ENCODE measurements around the gene STK11. TPM values are rescaled to one million over a fixed set of nuclear protein-coding genes. Genes with fewer than 3 reads are reported as not detected.

The STK11 gene
- polyA plus RNA-seq, 1 donor from 2014 or later, result 51.6 TPM

DNA sequence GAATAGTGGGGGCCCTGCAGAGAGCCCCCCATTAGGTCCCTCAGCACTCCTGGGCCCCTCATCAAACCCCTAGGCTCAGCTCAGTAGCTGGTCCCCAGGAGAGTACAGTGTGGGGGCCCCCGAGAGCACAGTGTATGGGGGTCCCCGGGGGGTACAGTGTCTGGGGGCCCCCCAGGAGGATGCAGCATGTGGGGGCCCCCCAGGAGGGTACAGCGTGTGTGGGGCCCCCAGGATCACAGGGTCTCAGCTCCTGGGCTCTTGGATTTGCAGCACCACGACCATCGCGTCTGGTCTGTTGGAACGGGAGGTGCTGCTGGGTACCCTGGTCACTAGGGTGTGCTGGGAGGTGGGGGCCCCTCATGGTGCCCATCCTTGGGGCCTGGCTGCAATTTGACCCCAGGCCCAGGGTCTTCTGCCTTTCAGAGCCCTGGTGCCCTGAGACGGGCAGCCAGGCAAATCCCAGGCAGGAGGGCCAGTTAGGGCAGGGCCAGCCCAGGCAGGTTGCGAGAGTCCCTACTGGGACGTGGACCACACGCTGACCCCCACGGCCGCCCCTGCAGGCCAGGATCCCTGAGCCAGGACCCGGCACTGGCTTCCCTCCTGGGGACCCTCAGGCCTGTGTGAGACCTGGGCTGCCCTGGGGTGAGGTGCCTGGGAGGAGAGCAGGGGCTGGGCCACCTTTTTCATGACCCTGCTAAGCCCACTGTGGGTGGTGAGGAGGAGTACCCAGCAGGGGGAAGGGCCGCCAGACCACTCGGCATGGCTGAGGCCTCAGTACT lies 18.7 kb downstream of the STK11 start:
- no peak overlapping the region for H3K4me2 ChIP-seq (ENCODE audit: low read length)
- H3F3A ChIP-seq (ENCODE audit: insufficient read depth, low read length, poor library complexity, severe bottlenecking), result no peaks in the 10 kb centered on the region
- H4K20me1 ChIP-seq (ENCODE audit: insufficient read depth), result no peaks in the 10 kb centered on the region
- H3K9me2 ChIP-seq (ENCODE audit: insufficient read depth, low read length), result no peaks in the 10 kb centered on the region
- no peak overlapping the region for H3K27ac ChIP-seq (ENCODE audit: low read length)
- H3K9ac ChIP-seq (ENCODE audit: low read length), result no peak overlapping the region
- no peak overlapping the region for H2AFZ ChIP-seq (ENCODE audit: low read depth, low read length)
- no peaks in the 10 kb centered on the region for H3K27me3 ChIP-seq (ENCODE audit: insufficient read depth, low read depth, low read length)
- H3K4me3 ChIP-seq (ENCODE audit: low read length), result no peak overlapping the region
- no peaks in the 10 kb centered on the region for H3K9me3 ChIP-seq (ENCODE audit: low read length)
- no peaks in the 10 kb centered on the region for H3K36me3 ChIP-seq (ENCODE audit: insufficient read depth, low read length)
- no peaks in the 10 kb centered on the region for H3K79me2 ChIP-seq (replicated peaks; ENCODE audit: insufficient read depth, low read length)
- TF ChIP-seq EP300 (conservative IDR thresholded peaks at IDR 0.05; ENCODE audit: poor library complexity, severe bottlenecking) (no peak), MXI1 (conservative IDR thresholded peaks at IDR 0.05; ENCODE audit: poor library complexity, severe bottlenecking) (no peak), TAF1 (IDR thresholded peaks at IDR 0.05; ENCODE audit: low read depth) (no peak), POLR2AphosphoS5 (IDR thresholded peaks at IDR 0.05) (no peak), RAD21 (conservative IDR thresholded peaks at IDR 0.05) (no peak)
- TF ChIP-seq, protein P1, sequence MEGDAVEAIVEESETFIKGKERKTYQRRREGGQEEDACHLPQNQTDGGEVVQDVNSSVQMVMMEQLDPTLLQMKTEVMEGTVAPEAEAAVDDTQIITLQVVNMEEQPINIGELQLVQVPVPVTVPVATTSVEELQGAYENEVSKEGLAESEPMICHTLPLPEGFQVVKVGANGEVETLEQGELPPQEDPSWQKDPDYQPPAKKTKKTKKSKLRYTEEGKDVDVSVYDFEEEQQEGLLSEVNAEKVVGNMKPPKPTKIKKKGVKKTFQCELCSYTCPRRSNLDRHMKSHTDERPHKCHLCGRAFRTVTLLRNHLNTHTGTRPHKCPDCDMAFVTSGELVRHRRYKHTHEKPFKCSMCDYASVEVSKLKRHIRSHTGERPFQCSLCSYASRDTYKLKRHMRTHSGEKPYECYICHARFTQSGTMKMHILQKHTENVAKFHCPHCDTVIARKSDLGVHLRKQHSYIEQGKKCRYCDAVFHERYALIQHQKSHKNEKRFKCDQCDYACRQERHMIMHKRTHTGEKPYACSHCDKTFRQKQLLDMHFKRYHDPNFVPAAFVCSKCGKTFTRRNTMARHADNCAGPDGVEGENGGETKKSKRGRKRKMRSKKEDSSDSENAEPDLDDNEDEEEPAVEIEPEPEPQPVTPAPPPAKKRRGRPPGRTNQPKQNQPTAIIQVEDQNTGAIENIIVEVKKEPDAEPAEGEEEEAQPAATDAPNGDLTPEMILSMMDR (IDR thresholded peaks at IDR 0.05; ENCODE audit: poor library complexity, severe bottlenecking), result no peak
- TF ChIP-seq, protein P2, sequence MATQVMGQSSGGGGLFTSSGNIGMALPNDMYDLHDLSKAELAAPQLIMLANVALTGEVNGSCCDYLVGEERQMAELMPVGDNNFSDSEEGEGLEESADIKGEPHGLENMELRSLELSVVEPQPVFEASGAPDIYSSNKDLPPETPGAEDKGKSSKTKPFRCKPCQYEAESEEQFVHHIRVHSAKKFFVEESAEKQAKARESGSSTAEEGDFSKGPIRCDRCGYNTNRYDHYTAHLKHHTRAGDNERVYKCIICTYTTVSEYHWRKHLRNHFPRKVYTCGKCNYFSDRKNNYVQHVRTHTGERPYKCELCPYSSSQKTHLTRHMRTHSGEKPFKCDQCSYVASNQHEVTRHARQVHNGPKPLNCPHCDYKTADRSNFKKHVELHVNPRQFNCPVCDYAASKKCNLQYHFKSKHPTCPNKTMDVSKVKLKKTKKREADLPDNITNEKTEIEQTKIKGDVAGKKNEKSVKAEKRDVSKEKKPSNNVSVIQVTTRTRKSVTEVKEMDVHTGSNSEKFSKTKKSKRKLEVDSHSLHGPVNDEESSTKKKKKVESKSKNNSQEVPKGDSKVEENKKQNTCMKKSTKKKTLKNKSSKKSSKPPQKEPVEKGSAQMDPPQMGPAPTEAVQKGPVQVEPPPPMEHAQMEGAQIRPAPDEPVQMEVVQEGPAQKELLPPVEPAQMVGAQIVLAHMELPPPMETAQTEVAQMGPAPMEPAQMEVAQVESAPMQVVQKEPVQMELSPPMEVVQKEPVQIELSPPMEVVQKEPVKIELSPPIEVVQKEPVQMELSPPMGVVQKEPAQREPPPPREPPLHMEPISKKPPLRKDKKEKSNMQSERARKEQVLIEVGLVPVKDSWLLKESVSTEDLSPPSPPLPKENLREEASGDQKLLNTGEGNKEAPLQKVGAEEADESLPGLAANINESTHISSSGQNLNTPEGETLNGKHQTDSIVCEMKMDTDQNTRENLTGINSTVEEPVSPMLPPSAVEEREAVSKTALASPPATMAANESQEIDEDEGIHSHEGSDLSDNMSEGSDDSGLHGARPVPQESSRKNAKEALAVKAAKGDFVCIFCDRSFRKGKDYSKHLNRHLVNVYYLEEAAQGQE (IDR thresholded peaks at IDR 0.05; ENCODE audit: borderline replicate concordance), result no peak

DNA sequence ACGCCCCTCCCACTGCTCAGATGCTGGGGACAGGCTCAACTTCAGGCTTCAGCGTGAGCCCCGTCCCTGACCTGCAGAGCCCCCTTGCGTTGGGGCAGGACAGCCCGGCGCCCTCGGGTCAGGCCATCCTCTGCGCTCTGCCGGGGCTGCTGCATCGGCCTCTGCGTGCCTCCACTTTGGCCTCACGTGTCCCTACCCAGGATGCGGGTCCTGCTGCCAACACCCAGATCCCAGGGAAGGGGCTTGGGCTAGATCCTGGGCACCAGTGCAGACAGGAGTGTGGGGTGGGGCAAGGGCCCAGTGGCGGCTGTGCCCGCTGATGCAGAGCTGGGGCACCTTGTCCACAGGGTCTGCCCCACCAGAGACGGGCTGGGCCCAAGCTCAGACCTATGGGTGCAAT lies 19.3 kb downstream of the STK11 start:
- Histone ChIP-seq H3F3A (ENCODE audit: insufficient read depth, low read length, poor library complexity, severe bottlenecking) (no peaks in the 10 kb centered on the region), H2AFZ (ENCODE audit: low read depth, low read length) (no peak overlapping the region), H3K79me2 (replicated peaks; ENCODE audit: insufficient read depth, low read length) (no peaks in the 10 kb centered on the region), H3K9ac (ENCODE audit: low read length) (no peak overlapping the region), H3K27ac (ENCODE audit: low read length) (no peak overlapping the region), H3K27me3 (ENCODE audit: insufficient read depth, low read depth, low read length) (no peaks in the 10 kb centered on the region), H4K20me1 (ENCODE audit: insufficient read depth) (no peaks in the 10 kb centered on the region), H3K9me3 (ENCODE audit: low read length) (no peaks in the 10 kb centered on the region), H3K36me3 (ENCODE audit: insufficient read depth, low read length) (no peaks in the 10 kb centered on the region), H3K4me2 (ENCODE audit: low read length) (no peak overlapping the region), H3K9me2 (ENCODE audit: insufficient read depth, low read length) (no peaks in the 10 kb centered on the region), H3K4me3 (ENCODE audit: low read length) (no peak overlapping the region)
- TF ChIP-seq EP300 (conservative IDR thresholded peaks at IDR 0.05; ENCODE audit: poor library complexity, severe bottlenecking) (no peak), EZH2 (IDR thresholded peaks at IDR 0.05; ENCODE audit: borderline replicate concordance, insufficient read depth, low read length, poor library complexity, severe bottlenecking) (no peak), RAD21 (conservative IDR thresholded peaks at IDR 0.05) (no peak), SMC3 (conservative IDR thresholded peaks at IDR 0.05; ENCODE audit: poor library complexity) (no peak), TAF1 (IDR thresholded peaks at IDR 0.05; ENCODE audit: low read depth) (no peak), MXI1 (conservative IDR thresholded peaks at IDR 0.05; ENCODE audit: poor library complexity, severe bottlenecking) (no peak), POLR2AphosphoS5 (IDR thresholded peaks at IDR 0.05) (no peak)
- TF ChIP-seq, protein P1 (IDR thresholded peaks at IDR 0.05; ENCODE audit: poor library complexity, severe bottlenecking), result no peak
- TF ChIP-seq, protein P2 (IDR thresholded peaks at IDR 0.05; ENCODE audit: borderline replicate concordance), result no peak

Measured in neural cell (in vitro differentiated cells).